ENCODE data around the gene PTK6.
A peak's percentile ranks its signal among the peaks of the same experiment; 100 is the strongest.

PTK6 gene

DNA sequence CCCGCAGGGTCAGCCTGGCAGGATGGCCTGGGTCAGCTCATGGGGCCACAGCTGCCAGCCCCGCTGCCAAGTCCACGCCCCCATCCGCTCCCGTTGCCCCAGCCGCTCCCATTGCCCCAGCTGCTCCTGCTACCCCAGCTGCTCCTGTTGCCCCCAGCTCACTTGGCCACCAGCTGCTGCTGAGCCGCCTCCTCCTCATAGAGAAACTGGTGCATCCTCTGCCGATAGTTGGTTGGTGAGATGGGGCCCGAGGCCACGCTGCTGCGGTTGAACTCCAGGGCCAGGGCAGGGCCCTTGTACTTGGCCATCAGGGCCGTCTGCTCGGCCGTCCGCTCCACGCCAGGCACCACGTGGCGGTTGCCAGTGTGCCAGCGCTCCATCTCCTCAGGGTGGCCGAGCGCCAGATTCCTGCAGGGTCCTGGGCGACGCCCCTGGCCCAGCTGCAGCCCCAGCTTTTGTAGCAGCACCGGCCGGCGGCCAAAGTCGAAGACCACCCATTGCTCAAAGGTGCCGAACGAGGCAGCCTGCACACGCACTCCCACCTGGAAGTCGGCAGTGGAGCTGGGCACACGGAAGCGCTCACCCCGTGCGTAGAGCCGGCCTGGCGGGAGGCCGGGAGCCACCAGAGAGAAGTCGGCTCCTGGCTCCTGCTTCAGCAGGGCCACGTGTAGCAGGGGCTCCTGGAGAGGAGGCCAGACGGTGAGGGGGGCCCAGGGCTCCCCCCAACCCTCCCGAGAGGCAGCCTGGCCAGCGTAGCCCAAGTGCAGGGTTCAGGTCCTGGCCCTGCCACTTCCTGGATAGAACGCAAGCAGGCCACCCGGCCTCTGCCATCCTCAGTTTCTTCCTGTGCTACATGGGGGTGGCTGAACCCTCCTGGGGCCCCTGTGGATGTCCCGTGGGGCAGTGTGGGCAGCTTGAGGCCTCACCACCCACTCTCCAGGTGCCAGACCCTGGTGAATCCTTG lies 32.1 kb upstream of the PTK6 start:
- no peak for DNase-seq

DNA sequence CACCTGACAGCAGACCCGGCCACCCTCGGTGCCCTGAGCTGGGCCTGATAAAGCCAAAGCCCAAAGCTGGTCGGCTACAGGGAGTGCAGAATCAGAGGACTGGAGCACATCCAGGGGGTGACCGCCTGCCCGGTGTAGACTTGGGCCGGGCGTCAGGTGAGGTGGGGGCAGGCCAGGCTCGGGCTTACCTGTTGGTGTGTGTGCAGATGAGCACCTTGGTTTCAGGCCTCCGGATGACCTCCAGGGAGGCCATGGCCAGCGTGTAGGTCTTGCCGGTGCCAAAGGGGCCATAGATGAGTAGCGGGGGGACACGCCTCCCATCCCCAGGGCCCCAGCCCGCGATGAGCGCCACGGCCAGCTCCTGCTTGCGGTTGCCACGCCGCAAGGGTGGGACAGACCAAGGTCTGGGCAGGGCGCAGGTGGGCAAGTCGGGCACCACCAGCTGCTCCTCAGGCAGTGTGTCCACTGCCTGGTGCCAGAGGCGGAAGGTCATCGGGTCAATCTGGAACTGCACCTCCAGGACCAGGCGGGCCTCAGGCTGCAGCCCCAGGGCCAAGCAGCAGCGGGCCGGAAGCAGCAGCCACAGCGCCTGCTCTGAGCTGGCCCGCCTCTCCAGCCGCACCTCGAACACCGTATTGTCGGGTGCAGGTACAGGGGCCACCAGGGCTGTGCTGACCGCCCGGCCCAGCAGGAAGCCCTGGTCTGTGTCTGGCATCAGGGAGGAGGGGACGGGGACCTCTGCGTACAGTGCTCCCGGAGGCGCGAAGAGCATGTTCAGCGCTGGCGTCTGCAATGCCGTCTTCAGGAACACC lies 31.2 kb upstream of the PTK6 start:
- DNase-seq = no peak

DNA sequence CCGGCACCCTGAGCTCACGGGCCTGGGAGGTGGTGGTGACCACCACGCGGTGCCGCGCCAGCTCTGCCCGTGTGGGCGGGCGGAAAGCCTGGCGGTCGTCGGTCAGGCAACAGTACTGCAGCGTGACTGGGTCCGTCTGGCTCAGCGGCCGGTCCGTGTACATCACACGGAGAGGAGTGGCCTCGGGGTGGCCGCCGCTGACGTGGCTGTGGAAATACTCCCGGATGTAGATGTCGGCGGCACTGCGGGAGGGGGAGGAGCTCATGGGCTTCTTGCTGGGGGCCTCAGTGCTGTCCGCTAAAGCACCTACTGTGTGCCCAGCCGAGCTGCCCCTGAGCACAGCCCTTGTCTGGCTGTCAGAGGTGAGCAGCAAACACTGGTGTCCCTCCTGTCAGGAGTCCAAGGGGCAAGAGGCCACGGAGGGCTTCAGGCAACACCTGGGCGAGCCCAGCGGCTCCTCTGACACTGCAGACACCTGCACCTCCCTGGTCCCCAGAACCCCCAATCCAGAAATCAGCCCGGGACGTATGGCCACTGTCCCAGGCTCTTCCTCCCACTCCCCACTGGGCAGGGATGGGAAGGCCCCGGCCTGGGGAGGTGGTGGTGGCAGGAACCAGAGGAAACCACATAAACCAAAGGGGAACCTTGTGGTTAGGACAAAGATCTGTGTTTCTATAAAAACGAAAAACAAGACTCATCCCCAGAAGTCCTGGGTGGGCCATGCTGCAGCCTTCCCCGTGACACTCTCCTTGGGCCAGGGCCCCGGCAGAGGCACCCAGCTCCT lies 30.4 kb upstream of the PTK6 start:
- peak; percentile 71 for DNase-seq

DNA sequence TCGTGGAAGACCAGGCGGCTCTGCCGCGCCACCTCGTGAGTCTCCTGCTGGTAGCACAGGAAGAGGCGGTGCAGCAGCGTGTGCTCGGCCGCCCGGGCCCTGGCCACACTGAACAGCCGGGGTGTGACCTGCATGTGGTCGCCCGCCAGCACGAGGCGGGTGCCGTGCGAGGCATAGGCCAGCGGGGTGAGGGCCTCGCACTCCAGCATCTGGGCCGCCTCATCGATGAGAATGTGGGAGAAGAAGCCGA lies 29.9 kb upstream of the PTK6 start:
- peak; percentile 20 to 39 for DNase-seq

DNA sequence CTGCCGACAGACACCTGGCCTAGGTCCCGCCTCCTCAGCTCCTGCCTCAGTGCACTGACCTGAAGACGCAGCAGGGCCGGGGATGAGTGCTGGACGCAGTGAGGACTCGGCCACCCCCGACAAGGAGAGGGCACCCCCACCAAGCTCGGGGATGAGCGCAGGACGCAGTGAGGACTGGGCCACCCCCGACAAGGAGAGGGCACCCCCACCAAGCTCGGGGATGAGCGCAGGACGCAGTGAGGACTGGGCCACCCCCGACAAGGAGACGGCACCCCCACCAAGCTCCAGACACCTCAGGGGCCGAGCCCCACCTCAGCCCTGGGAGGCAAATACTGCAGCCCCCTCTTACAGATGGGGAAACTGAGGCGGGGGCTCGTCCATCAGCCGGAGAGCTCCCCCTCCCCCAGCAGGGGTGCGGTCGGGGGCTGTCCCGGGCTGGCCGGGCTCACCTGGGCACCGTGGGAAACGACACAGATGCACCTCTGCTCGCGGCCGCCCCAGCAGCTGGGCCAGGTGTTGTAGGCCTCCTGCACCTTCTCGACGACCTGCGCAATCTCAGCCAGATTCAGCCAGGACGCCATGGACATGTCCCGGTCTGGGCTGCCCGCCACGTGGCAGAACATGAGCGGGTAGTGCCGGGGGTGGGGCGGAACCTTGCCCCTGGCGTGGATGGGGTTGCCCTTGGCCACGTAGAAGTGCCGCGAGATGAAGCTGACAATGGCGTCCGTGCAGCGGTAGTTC lies 29.4 kb upstream of the PTK6 start:
- no peak for DNase-seq

DNA sequence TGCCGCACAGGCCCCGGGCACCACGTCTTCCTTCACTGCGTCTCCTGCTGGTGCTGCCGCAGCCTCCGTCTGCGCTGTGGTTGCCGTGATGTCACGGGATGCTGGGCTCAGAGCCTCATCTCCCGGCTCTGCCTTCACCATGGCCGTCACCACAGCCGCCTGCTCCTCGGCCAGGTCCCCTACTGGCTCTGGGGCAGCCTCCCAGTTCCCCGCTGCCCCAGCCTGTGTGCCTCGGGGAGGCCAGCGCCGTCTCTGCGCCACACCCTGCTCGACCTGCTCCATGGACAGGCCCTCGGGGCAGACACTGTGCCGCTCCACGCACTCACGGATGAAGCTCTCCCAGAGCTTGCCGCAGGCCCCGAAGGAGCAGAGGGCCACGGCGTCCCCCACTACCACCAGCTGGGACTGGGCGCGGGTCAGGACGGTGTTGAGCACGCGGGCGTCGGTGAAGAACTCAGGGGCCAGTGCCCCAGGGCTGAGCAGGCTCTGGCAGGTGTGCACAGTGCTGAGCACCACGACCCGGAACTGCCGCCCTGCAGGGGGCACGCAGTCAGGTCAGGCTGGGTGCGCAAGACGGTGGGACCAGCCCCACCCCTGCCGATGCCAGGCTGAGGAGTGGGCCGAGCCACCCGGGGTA lies 28.6 kb upstream of the PTK6 start:
- DNase-seq = no peak

DNA sequence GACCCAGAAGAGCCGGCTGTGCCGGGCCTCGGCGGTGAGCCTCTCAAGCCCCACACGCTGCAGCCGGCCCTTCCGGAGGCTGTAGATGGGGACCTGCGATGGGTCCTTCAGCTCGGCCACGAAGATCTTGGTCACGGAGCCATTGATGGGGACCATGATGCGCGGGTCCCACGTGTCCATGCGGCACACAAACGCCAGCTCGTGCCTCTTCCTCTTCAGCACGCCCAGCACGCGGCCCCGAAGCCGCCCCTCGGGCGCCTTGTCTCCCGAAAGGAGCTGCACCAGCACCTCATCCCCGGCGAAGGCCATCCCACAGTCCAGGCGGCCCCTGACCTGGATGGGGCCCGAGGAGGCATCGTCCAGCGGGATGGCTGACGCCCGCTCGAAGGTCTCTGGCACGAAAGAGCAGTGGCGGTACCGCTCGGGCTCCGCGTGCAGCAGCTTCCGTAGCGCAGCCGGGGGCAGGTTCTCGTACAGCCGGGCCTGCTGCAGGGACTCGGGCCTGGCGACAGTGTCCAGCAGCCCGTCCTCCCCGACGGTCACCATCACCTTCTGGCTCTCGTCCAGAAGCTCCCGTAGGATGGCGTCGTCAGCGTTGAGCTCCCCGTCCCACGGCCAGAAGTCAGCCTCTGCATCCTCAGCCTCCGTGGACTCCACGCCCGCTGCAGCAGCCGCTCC lies 28.0 kb upstream of the PTK6 start:
- no peak for DNase-seq

DNA sequence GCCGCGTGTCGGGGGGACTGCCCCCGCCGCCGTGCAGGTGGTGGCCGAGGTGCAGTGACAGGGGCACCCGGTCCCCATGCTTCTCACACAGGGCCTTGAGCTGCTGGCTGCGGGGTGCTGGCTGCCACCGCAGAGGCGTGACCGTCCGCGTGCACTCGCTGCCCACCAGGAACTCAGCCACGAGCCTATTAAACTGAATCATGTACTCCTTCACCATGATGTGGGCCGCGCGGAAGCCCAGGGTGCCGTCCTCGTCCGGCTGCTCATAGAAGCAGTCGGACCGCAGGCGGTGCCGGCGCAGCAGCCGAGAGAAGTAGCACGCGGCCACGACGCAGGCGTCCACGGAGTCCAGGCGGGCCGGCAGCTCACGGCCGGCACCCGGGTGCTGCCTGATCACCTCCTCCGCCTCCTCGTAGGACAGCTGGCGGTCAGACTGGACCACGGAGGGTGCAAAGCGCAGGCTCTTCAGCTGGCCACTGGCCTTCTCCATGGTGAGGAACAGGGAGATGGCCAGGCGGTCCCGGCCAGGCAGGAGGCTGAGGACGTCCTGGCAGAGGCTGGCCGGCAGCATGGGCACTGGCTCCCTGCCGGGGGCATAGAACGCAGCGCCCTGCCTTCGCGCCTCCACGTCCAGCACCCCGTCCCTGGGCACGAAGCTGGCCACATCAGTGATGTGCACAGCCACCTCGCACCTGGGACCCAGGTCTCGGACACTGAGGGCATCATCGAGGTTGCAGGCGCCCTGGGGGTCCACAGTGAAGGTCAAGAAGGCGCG lies 27.0 kb upstream of the PTK6 start:
- DNase-seq = no peak

DNA sequence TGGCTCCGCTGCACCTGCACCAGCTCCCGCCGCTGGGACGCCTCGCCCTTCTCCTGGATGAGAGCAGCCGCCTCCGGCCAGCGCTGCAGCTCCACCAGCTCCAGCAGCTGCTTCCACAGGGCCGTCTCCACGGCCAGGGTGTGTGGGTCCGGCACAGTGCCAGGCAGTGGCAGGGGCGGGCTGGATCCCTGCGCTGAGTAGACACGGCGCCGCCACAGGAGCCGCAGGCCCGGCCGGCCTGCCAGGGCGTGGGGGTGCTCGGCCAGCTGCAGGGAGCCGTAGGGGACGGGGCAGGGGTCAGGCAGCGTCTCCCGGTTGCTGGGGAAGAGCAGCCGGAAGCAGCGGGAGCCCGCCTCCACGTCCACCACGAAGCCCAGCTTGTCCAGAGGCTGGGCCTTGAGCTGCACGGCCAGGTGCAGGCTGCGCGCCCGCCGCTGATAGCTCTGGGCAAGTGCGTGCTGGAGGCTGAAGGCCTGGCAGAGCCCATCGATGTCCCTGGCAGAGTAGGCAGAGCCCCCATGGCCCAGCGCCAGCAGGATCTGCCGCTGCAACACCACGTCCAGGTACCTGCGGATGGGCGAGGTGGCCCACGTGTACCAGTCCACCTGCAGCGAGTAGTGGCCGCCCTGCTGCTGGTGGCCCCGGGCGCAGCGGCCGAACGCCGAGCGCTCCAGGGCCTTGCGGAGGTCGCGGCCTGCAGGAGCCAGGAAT lies 26.2 kb upstream of the PTK6 start:
- DNase-seq = no peak

DNA sequence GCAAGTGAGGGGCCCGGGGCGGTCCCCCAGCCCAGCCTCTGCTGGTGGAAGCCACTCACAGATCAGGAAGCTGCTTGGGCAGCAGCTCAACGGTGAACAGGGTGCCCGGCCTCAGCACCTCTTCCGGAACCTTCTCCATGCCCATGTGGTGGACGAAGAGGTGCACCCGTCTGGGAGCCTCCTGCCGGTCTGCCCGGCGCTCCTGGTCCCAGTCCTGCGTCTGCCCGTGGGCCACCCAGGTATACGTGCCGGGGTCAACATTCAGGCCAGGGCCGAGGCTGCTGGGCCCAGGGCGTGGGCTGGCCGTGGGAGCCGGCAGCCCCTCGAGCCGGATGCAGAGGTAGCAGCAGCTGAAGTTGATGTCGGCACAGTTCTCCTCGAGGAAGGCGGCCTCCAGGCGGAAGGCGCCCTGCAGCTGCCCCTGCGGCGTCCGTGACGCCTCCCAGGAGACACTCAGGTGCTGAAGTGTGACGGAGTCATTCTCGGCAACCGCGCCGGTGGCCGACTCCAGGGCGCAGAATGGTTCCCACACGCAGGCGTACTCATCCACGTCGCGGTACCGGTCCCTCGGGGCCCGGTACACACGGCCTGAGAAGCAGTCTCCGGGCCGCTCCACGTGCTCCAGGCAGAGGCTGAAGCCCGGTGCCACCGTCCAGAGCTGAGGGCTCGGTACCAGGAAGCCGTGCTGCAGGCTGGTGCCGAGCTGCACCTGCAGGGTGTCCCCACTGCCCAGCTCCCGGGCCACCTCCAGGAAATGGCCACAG lies 25.5 kb upstream of the PTK6 start:
- DNase-seq = no peak

DNA sequence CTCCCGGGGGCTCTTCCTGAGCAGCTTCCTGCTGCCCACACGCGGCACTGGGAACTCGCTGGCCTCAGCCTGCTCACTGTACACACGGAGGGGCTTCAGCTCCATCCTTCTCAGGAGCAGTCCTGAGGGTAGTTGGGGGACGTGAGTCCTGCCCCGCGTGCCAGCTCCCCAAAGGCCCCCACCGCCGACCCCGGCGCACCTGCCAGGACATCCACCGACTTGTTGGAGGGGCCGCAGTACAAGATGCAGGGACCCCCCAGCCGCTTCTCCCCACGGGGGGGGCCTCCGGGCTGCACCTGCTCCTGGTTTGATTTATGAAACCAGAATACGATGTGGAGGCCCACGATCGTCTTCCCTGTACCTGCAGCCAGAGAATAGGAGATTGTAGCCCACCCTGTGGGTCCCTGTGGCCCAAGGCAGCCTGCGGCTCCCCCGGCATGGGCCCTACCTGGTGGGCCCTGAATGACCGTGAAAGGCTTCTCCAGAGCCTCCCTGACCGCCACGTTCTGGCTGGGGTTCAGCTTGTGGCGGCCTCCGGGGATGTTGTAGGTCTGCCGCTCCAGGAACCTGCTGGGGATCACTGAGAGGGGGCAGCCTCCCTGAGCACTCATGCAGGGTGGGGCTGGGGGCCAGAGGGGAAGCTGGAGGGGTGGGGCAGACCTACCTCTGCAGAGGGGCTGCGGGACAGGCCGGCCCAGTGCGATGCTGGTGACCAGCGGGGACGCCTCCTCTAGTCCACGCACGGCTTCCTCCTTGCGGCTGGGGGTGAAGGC lies 24.6 kb upstream of the PTK6 start:
- no peak for DNase-seq

DNA sequence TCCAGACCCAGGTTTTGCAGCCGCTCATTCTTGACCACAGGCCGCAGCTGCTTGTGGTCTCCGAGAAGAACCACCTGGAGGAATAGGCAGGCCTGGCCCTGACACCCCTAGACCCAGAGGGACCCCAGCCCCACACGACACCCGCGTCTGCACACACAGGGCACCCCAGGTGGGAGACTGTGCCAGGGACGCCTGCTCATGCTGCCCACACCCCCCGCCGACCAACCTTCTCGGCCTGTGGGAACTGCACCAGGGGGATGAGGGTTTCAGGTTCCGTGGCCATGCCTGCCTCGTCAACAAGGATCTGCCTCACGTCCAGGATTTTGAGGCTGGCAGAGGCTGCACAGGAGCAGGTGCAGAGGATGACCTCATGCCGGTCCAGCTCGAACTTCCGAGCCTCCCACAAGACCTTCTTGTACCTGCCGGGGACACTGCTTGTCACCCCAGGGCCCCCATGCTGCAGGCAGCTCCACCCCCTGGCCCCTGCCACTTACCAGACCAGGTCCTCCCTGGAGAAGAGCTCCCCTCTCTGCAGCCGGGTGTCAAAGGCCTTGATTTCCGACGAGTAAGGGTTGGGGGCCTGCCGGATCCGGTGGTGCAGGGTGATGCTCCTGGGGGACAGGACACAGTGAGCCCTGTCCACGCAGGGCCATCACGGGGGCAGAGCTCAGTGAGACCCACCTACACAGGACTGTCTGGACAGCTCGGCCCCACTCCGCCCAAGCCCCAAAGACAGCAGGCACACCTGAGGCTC lies 23.9 kb upstream of the PTK6 start:
- DNase-seq = no peak

DNA sequence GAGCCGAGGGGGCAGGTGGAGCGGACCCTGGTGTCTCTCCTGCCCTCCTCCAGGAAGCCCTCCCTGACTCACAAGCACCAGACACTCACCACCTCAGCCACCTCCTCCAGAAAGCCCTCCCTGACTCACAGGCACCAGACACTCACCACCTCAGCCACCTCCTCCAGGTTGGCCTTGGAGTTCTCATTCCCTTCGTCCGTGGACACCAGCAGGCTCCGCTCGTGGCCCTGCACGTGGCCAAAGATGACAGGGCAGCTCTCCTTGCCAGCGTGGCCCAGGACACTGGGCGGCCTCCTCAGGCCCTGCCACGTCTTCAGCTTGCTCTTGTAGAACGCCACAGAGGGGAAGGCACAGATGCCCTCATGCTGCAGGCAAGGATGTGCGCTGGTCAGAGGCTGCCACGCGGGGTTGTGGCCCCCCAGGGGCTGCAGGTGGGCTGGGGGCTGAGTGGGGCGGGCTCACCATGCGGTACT lies 23.2 kb upstream of the PTK6 start:
- no peak for DNase-seq

DNA sequence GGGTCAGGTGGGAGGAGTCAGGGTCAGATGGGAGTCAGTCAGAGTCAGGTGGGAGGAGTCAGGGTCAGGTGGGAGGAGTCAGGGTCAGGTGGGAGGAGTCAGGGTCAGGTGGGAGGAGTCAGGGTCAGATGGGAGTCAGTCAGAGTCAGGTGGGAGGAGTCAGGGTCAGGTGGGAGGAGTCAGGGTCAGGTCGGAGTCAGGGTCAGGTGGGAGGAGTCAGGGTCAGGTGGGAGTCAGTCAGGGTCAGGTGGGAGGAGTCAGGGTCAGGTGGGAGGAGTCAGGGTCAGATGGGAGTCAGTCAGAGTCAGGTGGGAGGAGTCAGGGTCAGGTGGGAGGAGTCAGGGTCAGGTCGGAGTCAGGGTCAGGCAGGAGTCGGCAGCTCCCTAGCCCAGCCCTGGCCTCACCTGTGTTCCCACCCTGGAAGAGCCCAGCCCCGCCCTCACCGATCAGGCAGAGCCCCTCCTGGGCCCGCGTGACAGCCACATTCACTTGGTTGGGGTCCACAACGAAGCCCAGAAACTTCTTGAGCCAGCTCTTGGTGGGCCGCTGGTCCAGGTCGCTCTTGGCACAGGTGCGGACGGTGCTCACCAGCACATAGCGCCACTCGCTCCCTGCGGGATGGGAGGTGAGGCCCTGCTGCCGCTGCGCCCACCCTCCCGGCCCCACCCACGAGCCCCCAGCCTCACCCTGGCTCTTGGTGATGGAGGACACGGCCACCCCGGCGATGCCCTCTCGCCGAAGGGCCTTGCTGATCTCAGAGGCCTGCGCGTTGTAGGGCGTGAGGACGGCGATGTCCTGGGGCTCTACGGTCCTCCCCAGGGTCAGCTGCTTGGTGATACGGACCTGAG lies 22.5 kb upstream of the PTK6 start:
- peak; percentile 76 for DNase-seq

DNA sequence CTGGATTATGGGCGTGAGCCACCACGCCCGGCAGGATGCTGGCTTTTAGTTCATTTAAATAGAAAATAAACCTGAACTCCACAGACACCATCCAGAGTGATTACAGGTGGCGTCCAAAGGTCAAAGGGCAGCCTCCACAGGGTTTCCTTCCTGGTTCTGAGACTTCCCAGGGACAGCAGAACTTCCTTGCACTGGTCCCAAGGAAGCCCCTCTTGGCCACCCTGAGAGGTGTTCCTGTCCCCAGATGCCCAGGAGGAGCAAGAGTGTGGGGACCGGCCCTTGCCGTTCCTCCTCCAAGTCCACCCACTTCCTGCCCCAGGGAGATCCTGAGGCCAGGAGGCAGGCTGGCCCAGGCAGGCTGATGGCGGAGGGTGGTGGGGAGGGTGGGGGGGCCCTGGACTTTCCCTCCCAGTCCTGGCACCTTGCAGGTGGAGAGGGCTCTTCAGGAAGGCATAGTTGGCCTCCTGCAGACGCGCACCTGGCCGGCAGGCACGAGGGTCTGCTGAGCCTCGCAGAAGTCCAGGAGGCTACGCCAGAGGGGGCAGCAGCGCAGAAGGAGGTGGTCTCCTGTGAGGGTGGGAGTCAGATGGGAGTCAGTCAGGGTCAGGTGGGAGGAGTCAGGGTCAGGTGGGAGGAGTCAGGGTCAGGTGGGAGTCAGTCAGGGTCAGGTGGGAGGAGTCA lies 21.8 kb upstream of the PTK6 start:
- no peak for DNase-seq

DNA sequence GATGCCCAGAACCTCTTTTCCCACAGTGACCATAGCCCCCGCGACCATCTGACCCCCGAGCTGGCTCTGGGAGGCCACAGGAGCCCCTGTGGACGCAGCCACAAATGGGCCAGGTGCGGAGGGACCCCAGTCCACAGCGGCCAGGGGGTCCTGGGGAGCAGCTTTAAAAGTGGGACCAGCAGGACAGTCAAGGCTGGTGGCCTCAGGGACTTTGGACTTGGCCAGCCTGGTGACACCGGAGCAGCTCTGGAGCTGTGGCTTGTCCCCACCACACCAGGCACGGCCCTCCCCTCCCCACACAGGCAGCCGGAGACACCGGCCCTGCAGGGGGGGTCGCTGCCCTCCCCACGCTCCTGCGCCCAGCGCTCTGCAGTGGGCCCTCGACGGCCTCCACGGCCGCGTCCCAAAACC lies 20.3 kb upstream of the PTK6 start:
- no peak for DNase-seq
